ENCODE measurements around the gene ZFYVE9. TPM values are rescaled to one million over a fixed set of nuclear protein-coding genes. Genes with fewer than 3 reads are reported as not detected.

Gene ZFYVE9
- total and polyA plus RNA-seq, 2 of the 4 experiments (the other 2 are of a cell fraction): 8.3 to 28.7 TPM

GRCh38 chr1:52166996-52167753 lies 25.3 kb downstream of the ZFYVE9 start:
- dilution Hi-C loops (cut with HindIII; ENCODE audit: low sequenced_read_pairs, unreplicated experiment) (no loop called here), intact Hi-C loops (cut with micrococcal nuclease) (no loop called here), in situ Hi-C loops (cut with MboI; ENCODE audit: low sequenced_read_pairs) (no loop called here)
- Histone ChIP-seq H4K91ac (ENCODE audit: insufficient read depth, low read depth, low read length) (no peak overlapping the region), H2BK120ac (ENCODE audit: low read depth, low read length) (no peak overlapping the region), H3K9ac (ENCODE audit: low read depth, low read length) (no peak overlapping the region), H4K8ac (ENCODE audit: low read depth in 2 of 2, low read length in 2 of 2) (no peak overlapping the region), H3K18ac (ENCODE audit: low read depth, low read length) (no peak overlapping the region), H3K4me3 (ENCODE audit: insufficient read depth, low read depth, low read length) (no peak overlapping the region), H3K36me3 (ENCODE audit: control insufficient read depth, insufficient read depth, low read length) (no peaks in the 10 kb centered on the region), H3K9me1 (ENCODE audit: insufficient read depth, low read length) (no peaks in the 10 kb centered on the region), H3K56ac (ENCODE audit: extremely low read depth, insufficient read depth, low read length) (no peak overlapping the region), H3K4me1 (ENCODE audit: control insufficient read depth, insufficient read depth, low read length) (no peaks in the 10 kb centered on the region; the same call in 1 of the 2 replicates), H4K5ac (ENCODE audit: low read depth, low read length) (no peak overlapping the region), H3K27ac (ENCODE audit: insufficient read depth, low read length) (no peak overlapping the region), H2BK5ac (ENCODE audit: low read depth, low read length, poor library complexity, severe bottlenecking) (no peak overlapping the region), H2AK9ac (replicated peaks; ENCODE audit: low read depth, low read length, poor library complexity) (no peak overlapping the region), H3K4me2 (ENCODE audit: low read depth, low read length) (no peak overlapping the region), H3K79me1 (ENCODE audit: low read depth in 1 of 2, low read length in 2 of 2) (peaks cover 26 to 38% of the 10 kb centered on the region in 2 experiments), H3K27me3 (ENCODE audit: control insufficient read depth, insufficient read depth, low read length) (no peaks in the 10 kb centered on the region), H2AFZ (replicated peaks; ENCODE audit: low read length, poor library complexity) (no peak overlapping the region), H3K14ac (replicated peaks; ENCODE audit: low read depth, low read length) (no peak overlapping the region), H4K20me1 (ENCODE audit: insufficient read depth, low read length) (peaks cover 10% of the 10 kb centered on the region; the same call in 1 of the 2 replicates), H3K4ac (ENCODE audit: low read depth, low read length) (no peak overlapping the region), H3K23ac (ENCODE audit: low read depth, low read length) (no peak overlapping the region), H2BK15ac (ENCODE audit: low read depth, low read length) (no peak overlapping the region), H3K9me3 (ENCODE audit: control insufficient read depth, insufficient read depth, low read length) (peaks cover 2% of the 10 kb centered on the region; the same call in 1 of the 2 replicates), H2BK20ac (ENCODE audit: low read depth, low read length) (no peak overlapping the region), H2AK5ac (ENCODE audit: low read depth, low read length) (no peak overlapping the region)
- no peak for DNase-seq
- CTCF ChIA-PET: no interaction called here
- TF ChIP-seq POLR2A (IDR thresholded peaks at IDR 0.05; ENCODE audit: low read depth, low read length) (no peak), ELK1 (IDR thresholded peaks at IDR 0.05; ENCODE audit: borderline replicate concordance, low read depth, low read length) (no peak), BHLHE40 (IDR thresholded peaks at IDR 0.05; ENCODE audit: low read depth, low read length) (no peak), RFX5 (IDR thresholded peaks at IDR 0.05; ENCODE audit: low read depth, low read length) (no peak), SMC3 (IDR thresholded peaks at IDR 0.05; ENCODE audit: low read depth, low read length) (no peak), CHD1 (IDR thresholded peaks at IDR 0.05; ENCODE audit: low read depth, low read length) (no peak), MXI1 (IDR thresholded peaks at IDR 0.05; ENCODE audit: borderline replicate concordance, low read depth, low read length) (no peak), FOS (IDR thresholded peaks at IDR 0.05; ENCODE audit: low read depth, low read length) (no peak), RAD21 (IDR thresholded peaks at IDR 0.05; ENCODE audit: low read length) (no peak), CEBPB (IDR thresholded peaks at IDR 0.05; ENCODE audit: low read depth, low read length) (no peak), MAZ (IDR thresholded peaks at IDR 0.05; ENCODE audit: borderline replicate concordance, low read depth, low read length) (no peak), NFE2L2 (IDR thresholded peaks at IDR 0.05; ENCODE audit: low read depth, low read length) (no peak)
- TF ChIP-seq, protein P1, sequence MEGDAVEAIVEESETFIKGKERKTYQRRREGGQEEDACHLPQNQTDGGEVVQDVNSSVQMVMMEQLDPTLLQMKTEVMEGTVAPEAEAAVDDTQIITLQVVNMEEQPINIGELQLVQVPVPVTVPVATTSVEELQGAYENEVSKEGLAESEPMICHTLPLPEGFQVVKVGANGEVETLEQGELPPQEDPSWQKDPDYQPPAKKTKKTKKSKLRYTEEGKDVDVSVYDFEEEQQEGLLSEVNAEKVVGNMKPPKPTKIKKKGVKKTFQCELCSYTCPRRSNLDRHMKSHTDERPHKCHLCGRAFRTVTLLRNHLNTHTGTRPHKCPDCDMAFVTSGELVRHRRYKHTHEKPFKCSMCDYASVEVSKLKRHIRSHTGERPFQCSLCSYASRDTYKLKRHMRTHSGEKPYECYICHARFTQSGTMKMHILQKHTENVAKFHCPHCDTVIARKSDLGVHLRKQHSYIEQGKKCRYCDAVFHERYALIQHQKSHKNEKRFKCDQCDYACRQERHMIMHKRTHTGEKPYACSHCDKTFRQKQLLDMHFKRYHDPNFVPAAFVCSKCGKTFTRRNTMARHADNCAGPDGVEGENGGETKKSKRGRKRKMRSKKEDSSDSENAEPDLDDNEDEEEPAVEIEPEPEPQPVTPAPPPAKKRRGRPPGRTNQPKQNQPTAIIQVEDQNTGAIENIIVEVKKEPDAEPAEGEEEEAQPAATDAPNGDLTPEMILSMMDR (conservative IDR thresholded peaks at IDR 0.05; ENCODE audit: low read depth, low read length): no peak
- TF ChIP-seq, protein P2, sequence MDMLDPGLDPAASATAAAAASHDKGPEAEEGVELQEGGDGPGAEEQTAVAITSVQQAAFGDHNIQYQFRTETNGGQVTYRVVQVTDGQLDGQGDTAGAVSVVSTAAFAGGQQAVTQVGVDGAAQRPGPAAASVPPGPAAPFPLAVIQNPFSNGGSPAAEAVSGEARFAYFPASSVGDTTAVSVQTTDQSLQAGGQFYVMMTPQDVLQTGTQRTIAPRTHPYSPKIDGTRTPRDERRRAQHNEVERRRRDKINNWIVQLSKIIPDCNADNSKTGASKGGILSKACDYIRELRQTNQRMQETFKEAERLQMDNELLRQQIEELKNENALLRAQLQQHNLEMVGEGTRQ (IDR thresholded peaks at IDR 0.05; ENCODE audit: low read depth, low read length): no peak
- WGBS, 2 experiments (ENCODE audit: extremely low coverage in 2 of 2, insufficient read length in 1 of 2): 9% methylated on average over 2 of the region's 6 CpGs; no CpG with 5 or more reads in 1 of the 2 experiments
- POLR2A ChIA-PET (ENCODE audit: unreplicated experiment): no interaction called here
- no peak for ATAC-seq (ENCODE audit: low read depth)
- BruUV-seq (replicated peaks): no TSS peak

Data from IMR-90 (cell line).